ENCODE data around the gene NPB. TPM values are rescaled to one million over a fixed set of nuclear protein-coding genes. Genes with fewer than 3 reads are reported as not detected.

Gene NPB
- total and polyA plus RNA-seq, 2 donors (not counting 1 experiment from before 2014, with no cell fraction given), result 0.44 TPM; not detected in 1

- no peaks in the 10 kb centered on the region for H3K9me3 ChIP-seq (ENCODE audit: control extremely low read depth in 1 of 3, control insufficient read depth in 2 of 3, insufficient read depth in 1 of 3, low read length in 2 of 3)
- peaks cover 50% of the 10 kb centered on the region for H3K79me2 ChIP-seq (ENCODE audit: control insufficient read depth, insufficient read depth, low read length)
- H3K27ac ChIP-seq (ENCODE audit: low read length in 2 of 2), result peak within 1 kb of the TSS; percentile 90 to 99
- intact Hi-C loops (cut with micrococcal nuclease), result loop anchor here (1.0 to 2.0 kb wide), 6 partner anchors 11 to 152 kb away; partner anchors contain the start of genes ALYREF, ANAPC11, LRRC45 and MAFG
- no peak for TF ChIP-seq CTCF (IDR thresholded peaks at IDR 0.05)
- no peak for TF ChIP-seq EZH2 (IDR thresholded peaks at IDR 0.05; ENCODE audit: borderline replicate concordance, insufficient read depth, low read depth, low read length, poor library complexity, severe bottlenecking)
- H3K27me3 ChIP-seq (replicated peaks in 1 of 4; ENCODE audit: control extremely low read depth in 1 of 4, control insufficient read depth in 3 of 4, insufficient read depth in 4 of 4, low read length in 3 of 4), result no peaks in the 10 kb centered on the region
- ChIA-PET CTCF (interaction anchor here (1.7 to 2.0 kb wide), 2 partner anchors 10 to 38 kb away, joined by 4 to 7 read pairs; partner anchors contain the start of genes MCRIP1 and P4HB), POLR2A (interaction anchor here (1.0 to 2.5 kb wide), 2 partner anchors 10 to 38 kb away, joined by 7 to 15 read pairs; partner anchors contain the start of genes MCRIP1 and P4HB)
- Mint-ChIP-seq H3K27me3 (no peaks in the 10 kb centered on the region), H3K9me3 (ENCODE audit: insufficient read depth) (no peaks in the 10 kb centered on the region), H3K27ac (peak within 1 kb of the TSS; percentile 98), H3K4me3 (peak within 1 kb of the TSS; percentile 89), H3K4me1 (peaks cover 33% of the 10 kb centered on the region)
- H3K4me3 ChIP-seq (ENCODE audit: control extremely low read depth in 1 of 5, extremely low read depth in 1 of 5, insufficient read depth in 1 of 5, low read depth in 2 of 5, low read length in 4 of 5), result peak within 1 kb of the TSS; percentile 58 to 90 (median 84)
- peaks cover 1 to 25% of the 10 kb centered on the region in 2 experiments for H3K36me3 ChIP-seq (replicated peaks in 1 of 2; ENCODE audit: control extremely low read depth in 1 of 2, control insufficient read depth in 1 of 2, extremely low read depth in 1 of 2, insufficient read depth in 2 of 2, low read length in 1 of 2)
- H3K4me1 ChIP-seq (ENCODE audit: control insufficient read depth in 2 of 2, insufficient read depth in 2 of 2, low read length in 2 of 2), result peaks cover 22 to 39% of the 10 kb centered on the region in 2 donors
- peak within 1 kb of the TSS; percentile 98 for H2AFZ ChIP-seq (ENCODE audit: insufficient read depth, low read depth, low read length, poor library complexity, severe bottlenecking)
- H4K20me1 ChIP-seq (ENCODE audit: control insufficient read depth, insufficient read depth, low read length, poor library complexity, severe bottlenecking), result peaks cover 47% of the 10 kb centered on the region
- H3K9ac ChIP-seq (ENCODE audit: low read length), result peak within 1 kb of the TSS; percentile 97
- ATAC-seq (ENCODE audit: low read depth) (peak; percentile 62), DNase-seq (no peak)
- WGBS (ENCODE audit: insufficient coverage), result under 1% methylated on average over 54 of the region's 64 CpGs
- peak within 1 kb of the TSS; percentile 99 for H3K4me2 ChIP-seq (replicated peaks; ENCODE audit: low read depth, low read length, poor library complexity, severe bottlenecking)
Measured at GRCh38 chr17:81870981-81871386, 31.1 kb upstream of the NPB start, which contains the start of gene ARHGDIA. Gene ARHGDIA, minus strand, starts transcription at chr17:81871337. Its CDS starts 1,407 bp downstream, at chr17:81869930.

Measured in B cell (primary cell).